MG63 (cell line): Measurements from ENCODE around the gene RFC3. TPM values are rescaled to one million over a fixed set of nuclear protein-coding genes. Genes with fewer than 3 reads are reported as not detected.

Experiments used
- DNase-seq: peaks from one replicate; pipeline ENCODE4 v3.0.0-alpha.2; 2020
- H3K27me3 ChIP-seq: fragments of 250-450 bp; sonication (Bioruptor Pico); 2 replicates; pipeline ENCODE4 v1.5.1; 2020; ENCODE audit warnings: mild to moderate bottlenecking, moderate library complexity
- H3K36me3 ChIP-seq: fragments of 250-450 bp; sonication (Bioruptor Pico); 2 replicates; pipeline ENCODE4 v1.5.1; 2020; ENCODE audit warnings: mild to moderate bottlenecking, moderate library complexity
- H3K4me3 ChIP-seq: fragments of 250-450 bp; sonication (Bioruptor Pico); 2 replicates; pipeline ENCODE4 v1.5.1; 2020; ENCODE audit warnings: mild to moderate bottlenecking, moderate library complexity
- H3K9me3 ChIP-seq: fragments of 250-450 bp; sonication (Bioruptor Pico); 2 replicates; pipeline ENCODE4 v1.5.1; 2020; ENCODE audit warnings: mild to moderate bottlenecking, moderate library complexity
- total RNA-seq: library from RNA; depleted of rRNA; stranded (reverse); fragments of >200 nt; shearing (Covaris generic); gene quantifications from 2 replicates; pipeline ENCODE4 v1.2.3, GENCODE V29; 2014; ENCODE audit warnings: low replicate concordance

RFC3 gene
- total RNA-seq, 1 experiment from 2014 or later, result 42.0 TPM

GRCh38 chr13:33874871-33875270 is 56.9 kb downstream of the RFC3 start:
- H3K36me3 ChIP-seq, result peaks cover 6% of the 10 kb centered on the region
- DNase-seq, result no peak
- H3K4me3 ChIP-seq, result no peak overlapping the region
- H3K9me3 ChIP-seq, result no peaks in the 10 kb centered on the region
- H3K27me3 ChIP-seq, result no peaks in the 10 kb centered on the region

DNA sequence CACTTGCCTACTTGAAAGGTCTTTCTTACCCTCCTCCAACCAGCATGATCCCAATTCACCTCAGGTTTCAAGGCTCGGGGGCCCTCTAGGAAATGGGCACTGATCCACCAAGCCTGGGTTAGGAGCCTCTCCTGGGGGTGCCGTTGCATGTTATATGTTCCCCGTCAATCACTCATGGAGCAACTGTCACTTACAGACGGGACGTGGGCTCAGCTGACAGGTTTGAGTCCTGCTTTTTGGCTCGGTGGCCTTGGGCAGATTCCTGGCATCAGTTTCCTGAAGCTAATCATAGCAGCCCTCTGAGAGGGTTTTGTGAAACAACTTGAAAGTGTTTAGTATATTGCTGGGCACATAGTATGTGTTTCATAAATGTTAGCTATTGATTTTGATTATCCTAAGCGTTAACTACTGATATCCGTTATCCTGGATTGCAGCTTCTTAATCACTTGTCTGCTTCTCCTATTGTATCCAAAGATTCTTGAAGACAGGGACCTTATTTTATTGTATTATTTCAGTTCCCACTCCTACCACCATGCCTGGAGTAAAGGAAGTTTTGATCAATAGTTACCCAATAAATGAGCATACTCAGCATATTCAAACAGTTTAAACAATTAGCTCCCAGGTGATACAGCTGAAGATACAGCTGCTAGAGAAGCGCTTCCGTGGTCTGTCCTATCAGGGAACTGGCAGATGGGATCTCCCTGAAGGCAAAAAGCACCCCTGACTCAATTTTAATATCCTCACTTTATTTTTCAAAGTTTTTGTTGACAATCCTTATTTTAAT is 57.9 kb downstream of the RFC3 start:
- Histone ChIP-seq H3K9me3 (no peaks in the 10 kb centered on the region), H3K4me3 (no peak overlapping the region), H3K36me3 (peaks cover 10% of the 10 kb centered on the region), H3K27me3 (no peaks in the 10 kb centered on the region)
- no peak for DNase-seq

DNA sequence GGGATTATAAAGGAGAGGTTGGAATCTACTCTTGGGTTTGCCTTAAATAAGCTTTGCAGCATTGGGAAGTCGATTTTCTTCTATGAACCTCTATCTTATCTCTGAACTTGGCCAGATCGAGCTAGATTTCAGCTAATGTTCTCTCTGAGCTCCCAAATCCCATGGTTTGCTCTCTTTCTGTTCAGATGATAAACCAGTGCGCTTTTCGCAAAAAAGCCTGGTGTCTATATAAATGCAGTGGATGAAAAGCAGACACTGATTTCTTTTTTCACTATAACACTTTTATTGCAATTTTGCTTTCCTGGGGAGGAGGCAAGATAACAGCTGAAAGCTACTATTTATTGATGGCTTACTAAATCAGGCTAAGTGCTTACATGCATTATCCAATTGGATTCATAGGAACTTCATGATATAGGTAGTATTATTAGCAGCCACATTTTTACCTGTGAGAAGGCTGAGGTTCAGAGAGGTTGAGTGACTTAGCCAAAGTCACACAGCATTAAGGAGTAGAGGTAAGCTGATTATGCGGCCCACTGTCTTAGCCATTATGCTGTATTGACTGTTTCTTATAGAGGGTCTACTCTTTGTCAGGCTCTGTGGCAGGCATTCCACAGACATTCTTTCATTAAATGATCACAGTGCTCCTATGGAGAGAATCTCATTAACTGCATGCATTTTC is 58.9 kb downstream of the RFC3 start:
- no peak for DNase-seq
- no peaks in the 10 kb centered on the region for H3K27me3 ChIP-seq
- no peaks in the 10 kb centered on the region for H3K9me3 ChIP-seq
- no peak overlapping the region for H3K4me3 ChIP-seq
- peaks cover 10% of the 10 kb centered on the region for H3K36me3 ChIP-seq

DNA sequence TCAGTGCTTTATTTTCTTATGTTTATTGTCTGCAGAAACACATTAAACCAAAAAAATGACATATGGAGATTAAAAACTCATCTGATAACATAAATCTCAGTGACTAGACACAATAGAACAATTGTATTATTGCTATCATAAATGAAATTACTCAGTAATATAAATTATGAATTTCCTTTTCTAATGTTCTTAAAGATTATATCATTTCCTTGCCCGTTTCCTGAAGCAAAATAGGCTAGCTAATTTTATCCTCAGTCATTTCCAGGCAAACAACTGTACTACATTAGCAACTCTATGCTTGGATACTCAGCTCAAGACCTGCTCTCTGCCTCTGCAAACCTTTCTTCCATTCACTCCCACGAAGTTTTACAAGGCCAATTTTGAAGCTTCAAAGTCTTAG is 61.2 kb downstream of the RFC3 start:
- no peak overlapping the region for H3K4me3 ChIP-seq
- H3K9me3 ChIP-seq, result no peaks in the 10 kb centered on the region
- H3K36me3 ChIP-seq, result peaks cover 10% of the 10 kb centered on the region
- no peaks in the 10 kb centered on the region for H3K27me3 ChIP-seq
- DNase-seq, result no peak

DNA sequence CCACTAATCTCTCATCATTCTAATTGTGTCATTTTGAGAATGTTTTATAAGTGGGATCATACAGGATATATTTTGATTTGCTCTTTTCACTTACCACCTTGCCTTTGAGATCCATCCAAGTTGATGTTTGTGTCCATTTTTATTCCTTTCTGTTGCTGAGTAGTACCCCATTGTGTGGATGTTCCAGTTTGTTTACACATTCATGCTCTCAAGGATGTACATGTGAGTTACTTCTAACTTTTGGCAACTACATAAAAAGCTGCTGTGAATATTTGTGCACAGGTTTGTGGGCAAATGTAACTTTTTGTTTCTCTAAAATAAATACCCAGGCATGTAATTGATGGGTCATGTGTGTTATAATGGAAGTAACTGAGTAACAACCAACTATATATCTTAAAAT is 64.9 kb downstream of the RFC3 start:
- Histone ChIP-seq H3K9me3 (no peaks in the 10 kb centered on the region), H3K36me3 (peaks cover 10% of the 10 kb centered on the region), H3K27me3 (no peaks in the 10 kb centered on the region), H3K4me3 (no peak overlapping the region)
- no peak for DNase-seq

- Histone ChIP-seq H3K36me3 (peaks cover 15% of the 10 kb centered on the region), H3K27me3 (no peaks in the 10 kb centered on the region), H3K9me3 (no peaks in the 10 kb centered on the region), H3K4me3 (no peak overlapping the region)
- no peak for DNase-seq
These were observed 66.7 kb downstream of the RFC3 start for GRCh38 chr13:33884531-33885220.
